H1 (cell line): ENCODE data around the gene SH2D2A. TPM values are rescaled to one million over a fixed set of nuclear protein-coding genes. Genes with fewer than 3 reads are reported as not detected.

Experiments
- CTCF ChIA-PET: fragments of 300-600 bp; sonication (Branson Sonifier 250); formaldehyde crosslinking; loops from one replicate; lab custom pipeline; 2021; ENCODE audit not compliant: partially characterized antibody; lab: Charles Lee
- POLR2A ChIA-PET: fragments of 300-600 bp; sonication (Branson Sonifier 250); formaldehyde crosslinking; loops from one replicate; lab custom pipeline; 2021; ENCODE audit warnings: inconsistent platforms; ENCODE audit not compliant: partially characterized antibody; lab: Charles Lee
- DNase-seq, 2 experiments: peaks; one replicate each; pipeline versions ENCODE4 v3.0.0 to v3.0.0-alpha.2; 2010 to 2022; ENCODE audit warnings: low spot score in 2 of 2, low read depth in 1 of 2, mixed read lengths in 1 of 2
- FAIRE-seq: peaks from 2 replicates; lab custom pipeline; 2011; peaks lifted over from hg19 to GRCh38; lab: Jason Lieb, UNC
- H2AFZ ChIP-seq: 2 replicates; pipeline ENCODE4 v1.8.1; 2012; ENCODE audit warnings: low read length, inconsistent platforms
- H2AK5ac ChIP-seq: 2 replicates; pipeline ENCODE4 v1.6.1; 2013; ENCODE audit warnings: low read depth, low read length
- H2BK120ac ChIP-seq: replicated peaks from 2 replicates; pipeline ENCODE3; 2013; ENCODE audit warnings: low read depth, low read length, inconsistent platforms
- H2BK12ac ChIP-seq: 2 replicates; pipeline ENCODE4 v1.6.1; 2013; ENCODE audit warnings: low read depth, low read length
- H2BK15ac ChIP-seq: 2 replicates; pipeline ENCODE4 v1.6.1; 2013; ENCODE audit warnings: low read length
- H2BK20ac ChIP-seq: 2 replicates; pipeline ENCODE4 v1.6.1; 2013; ENCODE audit warnings: low read length
- H2BK5ac ChIP-seq: 2 replicates; pipeline ENCODE4 v1.6.1; 2013; ENCODE audit warnings: low read depth, low read length
- H3K14ac ChIP-seq: 2 replicates; pipeline ENCODE4 v1.6.1; 2013; ENCODE audit warnings: inconsistent platforms; ENCODE audit not compliant: insufficient read length
- H3K18ac ChIP-seq: 2 replicates; pipeline ENCODE4 v1.6.1; 2013; ENCODE audit warnings: low read length; ENCODE audit errors: extremely low read depth
- H3K23ac ChIP-seq: 2 replicates; pipeline ENCODE4 v1.6.1; 2013; ENCODE audit warnings: inconsistent platforms; ENCODE audit not compliant: insufficient read length
- H3K23me2 ChIP-seq: 2 replicates; pipeline ENCODE4 v1.6.1; 2013; ENCODE audit warnings: low read depth, low read length
- H3K27ac ChIP-seq: 2 replicates; pipeline ENCODE4 v1.6.1; 2011; ENCODE audit warnings: low read depth, low read length, inconsistent platforms
- H3K27me3 ChIP-seq, 4 experiments: replicated peaks in 1 of 4; 1 replicate in 1 of 4; 2 replicates in 3 of 4; pipeline versions ENCODE4 v1.6.1 to v1.8.1; 2011 to 2013; ENCODE audit warnings: low read length in 3 of 4, mild to moderate bottlenecking in 3 of 4, inconsistent platforms in 2 of 4, mixed read lengths in 2 of 4, moderate library complexity in 1 of 4; ENCODE audit not compliant: control insufficient read depth in 3 of 4, insufficient read depth in 3 of 4; ENCODE audit errors: extremely low read depth in 1 of 4
- H3K36me3 ChIP-seq, 4 experiments: 2 replicates each; pipeline versions ENCODE4 v1.6.1 to v1.8.1; 2011 to 2013; ENCODE audit warnings: mild to moderate bottlenecking in 4 of 4, low read length in 3 of 4, moderate library complexity in 2 of 4, control low read depth in 1 of 4, inconsistent platforms in 1 of 4; ENCODE audit not compliant: insufficient read depth in 4 of 4, control insufficient read depth in 2 of 4
- H3K4ac ChIP-seq: replicated peaks from 2 replicates; pipeline ENCODE3; 2013; ENCODE audit warnings: low read length, low read depth, mixed read lengths, inconsistent platforms; ENCODE audit not compliant: insufficient read length
- H3K4me1 ChIP-seq, 4 experiments: replicated peaks in 1 of 4; 1 replicate in 1 of 4; 2 replicates in 3 of 4; pipeline versions ENCODE4 v1.6.1 to v1.8.1; 2011 to 2013; ENCODE audit warnings: low read length in 3 of 4, inconsistent platforms in 2 of 4, mixed read lengths in 1 of 4; ENCODE audit not compliant: insufficient read depth in 4 of 4, control insufficient read depth in 3 of 4
- H3K4me2 ChIP-seq, 2 experiments: 2 replicates each; pipeline versions ENCODE4 v1.6.1 to v1.8.1; 2011 to 2013; ENCODE audit warnings: low read depth in 2 of 2, low read length in 2 of 2, control low read depth in 1 of 2, inconsistent platforms in 1 of 2, mild to moderate bottlenecking in 1 of 2; ENCODE audit not compliant: insufficient read depth in 1 of 2
- H3K4me3 ChIP-seq, 4 experiments: fragments of 200-600, 300-600 bp in 1 of 4; sonication (generic), shearing (Covaris generic), sonication (Bioruptor Twin) in 1 of 4; 2 replicates each; pipeline versions ENCODE4 v1.5.1 to v1.8.1; 2011 to 2016; ENCODE audit warnings: low read length in 4 of 4, low read depth in 3 of 4, control low read depth in 2 of 4, inconsistent platforms in 2 of 4, mild to moderate bottlenecking in 2 of 4, mixed read lengths in 1 of 4, moderate library complexity in 1 of 4; ENCODE audit not compliant: insufficient read depth in 2 of 4; ENCODE audit errors: extremely low read depth in 1 of 4
- H3K56ac ChIP-seq: replicated peaks from 2 replicates; pipeline ENCODE3; 2013; ENCODE audit warnings: low read depth, mild to moderate bottlenecking, mixed read lengths, low read length, inconsistent platforms; ENCODE audit not compliant: insufficient read length
- H3K79me1 ChIP-seq: 2 replicates; pipeline ENCODE4 v1.6.1; 2013; ENCODE audit warnings: low read depth, low read length, control low read depth
- H3K79me2 ChIP-seq, 2 experiments: 2 replicates each; pipeline versions ENCODE4 v1.6.1 to v1.8.1; 2012 to 2013; ENCODE audit warnings: low read length in 2 of 2, mild to moderate bottlenecking in 2 of 2, inconsistent platforms in 1 of 2; ENCODE audit not compliant: insufficient read depth in 2 of 2, control insufficient read depth in 1 of 2
- H3K9ac ChIP-seq, 4 experiments: replicated peaks in 1 of 4; 1 replicate in 1 of 4; 2 replicates in 3 of 4; pipeline versions ENCODE4 v1.6.1 to v1.8.1; 2011 to 2013; ENCODE audit warnings: low read depth in 3 of 4, low read length in 3 of 4, control low read depth in 2 of 4, mild to moderate bottlenecking in 2 of 4, moderate library complexity in 2 of 4, inconsistent platforms in 1 of 4; ENCODE audit errors: extremely low read depth in 1 of 4
- H3K9me3 ChIP-seq, 2 experiments: 2 replicates each; pipeline versions ENCODE4 v1.6.1 to v1.8.1; 2012 to 2013; ENCODE audit warnings: mild to moderate bottlenecking in 2 of 2, moderate library complexity in 2 of 2, control low read depth in 1 of 2, inconsistent platforms in 1 of 2, low read depth in 1 of 2, low read length in 1 of 2, mixed read lengths in 1 of 2; ENCODE audit not compliant: insufficient read depth in 2 of 2
- H4K20me1 ChIP-seq, 2 experiments: replicated peaks in 1 of 2; 2 replicates each; pipeline versions ENCODE3 to v1.8.1; 2011 to 2013; ENCODE audit warnings: inconsistent platforms in 2 of 2, low read length in 2 of 2, mild to moderate bottlenecking in 1 of 2; ENCODE audit not compliant: insufficient read depth in 2 of 2, control insufficient read depth in 1 of 2
- H4K5ac ChIP-seq: 2 replicates; pipeline ENCODE4 v1.6.1; 2013; ENCODE audit warnings: low read length, low read depth, mixed read lengths, inconsistent platforms; ENCODE audit not compliant: insufficient read length
- H4K8ac ChIP-seq: 2 replicates; pipeline ENCODE4 v1.8.0; 2013; ENCODE audit warnings: mild to moderate bottlenecking, moderate library complexity, low read length, inconsistent platforms; ENCODE audit not compliant: insufficient read depth; ENCODE audit errors: extremely low read depth
- H4K91ac ChIP-seq: replicated peaks from 2 replicates; pipeline ENCODE3; 2013; ENCODE audit warnings: low read length, mixed read lengths, inconsistent platforms; ENCODE audit not compliant: insufficient read length
- ATF3 ChIP-seq: IDR thresholded peaks from 2 replicates; pipeline ENCODE4 v1.6.1; 2011; ENCODE audit warnings: low read depth, mild to moderate bottlenecking, low read length; ENCODE audit not compliant: insufficient read depth
- CEBPB ChIP-seq: IDR thresholded peaks from 2 replicates; pipeline ENCODE4 v1.6.1; 2012; ENCODE audit warnings: low read depth, low read length
- CHD2 ChIP-seq: IDR thresholded peaks from 2 replicates; pipeline ENCODE4 v1.6.1; 2012; ENCODE audit warnings: low read length, improper control_type of control experiment
- HDAC2 ChIP-seq, 2 experiments: fragments of 300-600 bp in 1 of 2; sonication (generic) in 1 of 2; IDR thresholded peaks; 2 replicates each; pipeline ENCODE4 v1.6.1; 2011 to 2012; ENCODE audit warnings: low read depth in 2 of 2, low read length in 2 of 2, mild to moderate bottlenecking in 2 of 2, moderate library complexity in 2 of 2, borderline replicate concordance in 1 of 2, inconsistent platforms in 1 of 2
- HDAC6 ChIP-seq: IDR thresholded peaks from one replicate; pipeline ENCODE4 v1.7.1; 2012; ENCODE audit warnings: low read depth, mild to moderate bottlenecking, inconsistent platforms, low read length, moderate library complexity
- NRF1 ChIP-seq: IDR thresholded peaks from 2 replicates; pipeline ENCODE4 v1.6.1; 2011; ENCODE audit warnings: mild to moderate bottlenecking, low read depth, low read length, improper control_type of control experiment
- RBBP5 ChIP-seq: IDR thresholded peaks from 2 replicates; pipeline ENCODE4 v1.7.1; 2012; ENCODE audit warnings: low read depth, mild to moderate bottlenecking, inconsistent platforms, low read length, moderate library complexity, borderline replicate concordance
- SAP30 ChIP-seq: fragments of 300-600 bp; sonication (generic); IDR thresholded peaks from 2 replicates; pipeline ENCODE4 v1.7.1; 2012; ENCODE audit warnings: low read length, moderate library complexity, mild to moderate bottlenecking, inconsistent platforms; ENCODE audit not compliant: insufficient read depth, insufficient replicate concordance
- TBP ChIP-seq: IDR thresholded peaks from 2 replicates; pipeline ENCODE4 v1.6.1; 2011; ENCODE audit warnings: low read depth, low read length, improper control_type of control experiment
- WGBS, 2 experiments: shearing (Covaris generic) in 1 of 2; methylation state at CpG; one replicate each; pipeline versions ENCODE4 v1.1.6 to v1.1.7; 2013 to 2015; ENCODE audit warnings: low lambda C conversion rate in 2 of 2, mixed read lengths in 2 of 2, inconsistent platforms in 1 of 2, low coverage in 1 of 2, missing lambda C conversion rate in 1 of 2; ENCODE audit not compliant: insufficient replicate concordance in 2 of 2, insufficient coverage in 1 of 2, insufficient read length in 1 of 2; ENCODE audit errors: extremely low coverage in 1 of 2, missing lambda C conversion rate in 1 of 2; 5-methylcytosine and 5-hydroxymethylcytosine counted together
- polyA plus RNA-seq, 7 experiments: library from polyadenylated mRNA; depleted of rRNA in 3 of 7; stranded (reverse) in 5 of 7; unstranded in 2 of 7; fragments of >200 nt in 5 of 7; fragments of 200-250 nt in 2 of 7; gene quantifications; 1 replicate in 5 of 7; 2 replicates in 1 of 7; 4 replicates in 1 of 7; pipeline versions ENCODE4 v1.2.1 to v1.2.3, GENCODE V29; 2011 to 2013; ENCODE audit warnings: missing spikeins in 2 of 7, mixed read lengths in 2 of 7
- total RNA-seq: library from RNA; stranded (reverse); fragmentation: NEBNext Ultra II Directional; extraction: Animal tissue kit (Norgen Biotek cat#: 25700); gene quantifications from 2 replicates; pipeline ENCODE4 v1.2.1, GENCODE V29; 2021

The SH2D2A gene
- total and polyA plus RNA-seq, 2 of the 8 experiments (the other 6 are each of a cell fraction or from before 2014, with no cell fraction given): 3.3 to 7.9 TPM

GRCh38 chr1:156788136-156788535, 28.5 kb downstream of the SH2D2A start:
- Histone ChIP-seq H3K9ac (no peak overlapping the region), H2AK5ac (no peak overlapping the region), H3K4ac (no peak overlapping the region), H4K20me1 (peaks cover 3 to 16% of the 10 kb centered on the region in 2 experiments), H3K4me2 (no peak overlapping the region), H2BK5ac (no peak overlapping the region), H3K23ac (no peak overlapping the region), H3K79me1 (peaks cover 3% of the 10 kb centered on the region), H3K18ac (no peak overlapping the region), H3K36me3 (peaks cover 20 to 67% (median 49%) of the 10 kb centered on the region in 4 experiments), H2AFZ (no peak overlapping the region), H3K23me2 (0 out of 2 replicates have a peak, but pooled peaks cover 2% of the 10 kb centered on the region), H2BK15ac (no peak overlapping the region), H3K4me1 (no peaks in the 10 kb centered on the region), H3K14ac (no peak overlapping the region), H3K27me3 (no peaks in the 10 kb centered on the region), H2BK12ac (no peak overlapping the region), H2BK120ac (no peak overlapping the region), H3K27ac (no peak overlapping the region), H3K79me2 (peaks cover 0 to under 1% of the 10 kb centered on the region in 2 experiments; a peak in 1 of 4 replicates), H3K4me3 (no peak overlapping the region), H3K9me3 (no peaks in the 10 kb centered on the region), H4K5ac (no peak overlapping the region), H4K91ac (no peak overlapping the region), H2BK20ac (no peak overlapping the region), H4K8ac (no peak overlapping the region), H3K56ac (no peak overlapping the region)
- FAIRE-seq: no peak
- DNase-seq: no peak
- TF ChIP-seq TBP (no peak), ATF3 (no peak), NRF1 (no peak), CHD2 (no peak), HDAC2 (IDR thresholded peaks at IDR 0.05; ENCODE audit: borderline replicate concordance in 1 of 2, low read depth in 2 of 2, low read length in 2 of 2) (no peak), HDAC6 (no peak), SAP30 (no peak), CEBPB (no peak), RBBP5 (no peak)
- POLR2A ChIA-PET: no interaction called here
- 94% methylated on average over 2 of the region's 2 CpGs; no CpG with 5 or more reads in 1 of the 2 experiments for WGBS, 2 experiments
- CTCF ChIA-PET: interaction anchor here (0.6 to 31.8 kb wide), 8 partner anchors 9 to 160 kb away, joined by 3 to 491 read pairs (median 4); no protein-coding TSS in a partner anchor
